NT2/D1 (cell line): ENCODE results near the gene PPP1R2B.

Experiments used
- YY1 ChIP-seq: IDR thresholded peaks from 2 replicates; pipeline ENCODE4 v1.6.1; 2011; ENCODE audit not compliant: insufficient read length, insufficient read depth
- ZNF274 ChIP-seq: IDR thresholded peaks from 2 replicates; pipeline ENCODE4 v1.6.1; 2011; ENCODE audit warnings: mild to moderate bottlenecking, low read depth, low read length

DNA sequence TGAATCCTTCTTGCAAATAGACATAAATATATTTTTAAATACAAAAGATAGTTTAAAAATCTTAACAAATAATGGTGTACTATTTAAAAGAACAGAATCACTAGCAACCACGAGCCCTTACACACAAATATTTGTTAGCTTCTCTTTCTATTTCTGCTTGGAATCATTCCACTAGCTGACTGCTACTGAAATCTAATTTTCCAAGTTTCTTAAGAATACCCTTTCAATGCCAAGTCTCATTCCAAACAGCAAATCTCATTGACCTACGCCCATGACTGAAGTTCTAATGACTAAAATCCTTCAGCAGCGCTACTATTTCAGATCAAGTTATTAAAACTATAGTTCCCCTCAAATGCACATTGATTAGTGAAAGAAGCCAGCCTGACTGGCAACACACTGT is 13.2 kb upstream of the PPP1R2B start:
- TF ChIP-seq ZNF274 (no peak), YY1 (no peak)
